GM12878 (cell line): Measurements from ENCODE around the gene SHC2. TPM values are rescaled to one million over a fixed set of nuclear protein-coding genes. Genes with fewer than 3 reads are reported as not detected.

Source experiments
- ATAC-seq: fragments of 200-7000 bp; cut with Tn5 transposase; 3 replicates; pipeline ENCODE4 v1.9.1; 2020; ENCODE audit warnings: mild to moderate bottlenecking, moderate library complexity
- BruUV-seq: library from RNA; stranded (reverse); fragments of 400-500 nt; replicated peaks from 2 replicates; lab custom pipeline; 2021; lab: Mats Ljungman, UMichigan
- CTCF ChIA-PET: fragments of 300-600 bp; sonication (Branson Sonifier 250); formaldehyde crosslinking; extraction: SDS; loops from one replicate; lab custom pipeline; 2021; ENCODE audit warnings: inconsistent platforms; lab: Yijun Ruan, JAX
- POLR2A ChIA-PET: fragments of 350-600 bp; formaldehyde crosslinking; extraction: SDS; loops from one replicate; lab custom pipeline; 2021; ENCODE audit warnings: inconsistent platforms; lab: Charles Lee
- RAD21 ChIA-PET: fragments of 300-600 bp; sonication (Branson Sonifier 250); formaldehyde crosslinking; loops from one replicate; lab custom pipeline; 2023; ENCODE audit warnings: antibody characterized with exemption; ENCODE audit not compliant: unreplicated experiment; lab: Charles Lee
- SMC1A ChIA-PET: fragments of 300-600 bp; sonication (Branson Sonifier 250); formaldehyde crosslinking; loops from one replicate; lab custom pipeline; 2023; ENCODE audit not compliant: unreplicated experiment, uncharacterized antibody; lab: Charles Lee
- DNase-seq: peaks from one replicate; pipeline ENCODE4 v3.0.0-alpha.2; 2011; ENCODE audit warnings: low read depth, low spot score
- FAIRE-seq: peaks from 3 replicates; lab custom pipeline; 2011; peaks lifted over from hg19 to GRCh38; lab: Jason Lieb, UNC
- H2AFZ ChIP-seq: 2 replicates; pipeline ENCODE4 v1.6.0; 2011; ENCODE audit warnings: low read depth, low read length, control low read depth; ENCODE audit not compliant: control insufficient read depth
- H3K27ac ChIP-seq: 2 replicates; pipeline ENCODE4 v1.5.1; 2011; ENCODE audit warnings: control low read depth; ENCODE audit not compliant: control insufficient read depth, insufficient read depth
- H3K27me3 ChIP-seq, 2 experiments: replicated peaks in 1 of 2; 2 replicates each; pipeline versions ENCODE4 v1.6.0 to v1.6.1; 2011; ENCODE audit warnings: low read length in 1 of 2; ENCODE audit not compliant: control insufficient read depth in 2 of 2, insufficient read depth in 2 of 2
- H3K36me3 ChIP-seq, 2 experiments: 2 replicates each; pipeline ENCODE4 v1.5.1; 2011; ENCODE audit warnings: low read length in 1 of 2; ENCODE audit not compliant: control insufficient read depth in 2 of 2, insufficient read depth in 2 of 2
- H3K4me1 ChIP-seq: 2 replicates; pipeline ENCODE4 v1.6.1; 2011; ENCODE audit warnings: mild to moderate bottlenecking, low read length, moderate library complexity, mixed read lengths; ENCODE audit not compliant: control insufficient read depth, insufficient read depth
- H3K4me2 ChIP-seq: 2 replicates; pipeline ENCODE4 v1.6.0; 2011; ENCODE audit warnings: control low read depth; ENCODE audit not compliant: control insufficient read depth, insufficient read depth
- H3K4me3 ChIP-seq: fragments of 200-600 bp; sonication (generic); 2 replicates; pipeline ENCODE4 v1.5.1; 2016
- H3K79me2 ChIP-seq: 2 replicates; pipeline ENCODE4 v1.6.0; 2011; ENCODE audit warnings: low read length; ENCODE audit not compliant: control insufficient read depth, insufficient read depth
- H3K9ac ChIP-seq: 2 replicates; pipeline ENCODE4 v1.8.0; 2011; ENCODE audit warnings: low read length, control low read depth, mixed read lengths; ENCODE audit not compliant: control insufficient read depth, insufficient read depth
- H3K9me3 ChIP-seq: replicated peaks from 3 replicates; pipeline ENCODE4 v1.5.1; 2011; ENCODE audit warnings: mild to moderate bottlenecking, low read length; ENCODE audit not compliant: control insufficient read depth, insufficient read depth
- H4K20me1 ChIP-seq: 2 replicates; pipeline ENCODE4 v1.6.0; 2011; ENCODE audit not compliant: control insufficient read depth, insufficient read depth
- EZH2 ChIP-seq: IDR thresholded peaks from 2 replicates; pipeline ENCODE4 v1.6.1; 2012; ENCODE audit warnings: low read depth, mild to moderate bottlenecking, control low read depth, inconsistent platforms, low read length, borderline replicate concordance; ENCODE audit not compliant: control insufficient read depth
- NBN ChIP-seq: fragments of 450-650 bp; IDR thresholded peaks from 2 replicates; pipeline ENCODE4 v1.6.1; 2016
- WGBS: methylation state at CpG from one replicate; pipeline ENCODE4 v1.1.6; 2016; ENCODE audit warnings: low lambda C conversion rate; ENCODE audit not compliant: insufficient replicate concordance, insufficient coverage; ENCODE audit errors: missing lambda C conversion rate; 5-methylcytosine and 5-hydroxymethylcytosine counted together
- in situ Hi-C: fragments of 300-500 bp; cut with MboI; formaldehyde crosslinking; loops from 9 replicates; pipeline ENCODE4 v1.14.3; 2018; ENCODE audit warnings: mixed read lengths
- intact Hi-C: fragments of 100-400 bp; cut with micrococcal nuclease; formaldehyde crosslinking; loops from one replicate; pipeline ENCODE4 v1.14.2; 2022; ENCODE audit not compliant: unreplicated experiment
- polyA plus RNA-seq, 11 experiments: library from polyadenylated mRNA; depleted of rRNA in 4 of 11; unstranded in 6 of 11; stranded (reverse) in 5 of 11; fragments of >200 nt; fragmentation: Nextera tagmentation in 4 of 11; fragmentation: Illumina TruSeq in 1 of 11; extraction: Ambion mirVana in 4 of 11; extraction: Trizol in 1 of 11; gene quantifications; 1 replicate in 1 of 11; 2 replicates in 10 of 11; pipeline versions ENCODE4 v1.2.1 to v1.2.3, GENCODE V29; 2011 to 2016; ENCODE audit warnings: inconsistent platforms in 2 of 11, missing spikeins in 2 of 11, low read depth in 1 of 11
- small RNA-seq: library from RNA; depleted of rRNA; stranded (forward); fragments of <200 nt; gene quantifications from one replicate; pipeline ENCODE3, GENCODE V24; 2014
- total RNA-seq, 4 experiments: library from RNA; depleted of rRNA in 3 of 4; stranded (reverse); fragments of >200 nt in 3 of 4; fragmentation: Illumina TruSeq in 1 of 4; extraction: Trizol in 1 of 4; gene quantifications; 2 replicates each; pipeline versions ENCODE4 v1.2.1 to v1.2.3, GENCODE V29; 2013 to 2021

SHC2 gene
- total and polyA plus RNA-seq, 10 of the 15 experiments (the other 5 are each of a cell fraction or from before 2014, with no cell fraction given), result 0.08 TPM; not detected in 9

- FAIRE-seq, result no peak
- Histone ChIP-seq H3K4me2 (no peak overlapping the region), H3K79me2 (no peaks in the 10 kb centered on the region), H3K4me3 (no peak overlapping the region), H3K4me1 (no peaks in the 10 kb centered on the region), H3K27ac (no peak overlapping the region), H3K36me3 (no peaks in the 10 kb centered on the region), H4K20me1 (no peaks in the 10 kb centered on the region), H3K27me3 (no peaks in the 10 kb centered on the region), H3K9me3 (no peaks in the 10 kb centered on the region), H3K9ac (no peak overlapping the region), H2AFZ (no peak overlapping the region)
- WGBS, result 38% methylated on average over 8 of the region's 8 CpGs
- ChIA-PET POLR2A (no interaction called here), CTCF (no interaction called here), SMC1A (no interaction called here), RAD21 (no interaction called here)
- in situ Hi-C loops, result no loop called here
- no TSS peak for BruUV-seq
- TF ChIP-seq NBN, result no peak
- TF ChIP-seq EZH2, result no peak
- DNase-seq, result no peak
- ATAC-seq, result no peak
- intact Hi-C loops, result no loop called here
Measured at GRCh38 chr19:366951-367350, 93.9 kb downstream of the SHC2 start.

Small RNA genes lying within 50 kb of the gene (small RNA-seq; reads per million reads assigned to genes)
- gene RNA5SP462, result 0.27 reads per million

Other genes starting within 250 kb of the SHC2 start
Only the 7 nearest of the 15 such genes appear.
- gene MIER2, start 116.2 kb downstream of the SHC2 start, total RNA-seq (2014; rRNA removed), result 9.8 and 11.6 TPM in 2 replicates
- 4.6 and 6.8 TPM in 2 replicates for gene MIER2, start 116.2 kb downstream of the SHC2 start, total RNA-seq (2014; rRNA removed; fragmentation: Illumina TruSeq; extraction: Trizol)
- 22.2 and 23.6 TPM in 2 replicates for gene MIER2, start 116.2 kb downstream of the SHC2 start, total RNA-seq (2021)
- 6.5 and 11.6 TPM in 2 replicates for gene MIER2, start 116.2 kb downstream of the SHC2 start, polyA plus RNA-seq (2011; rRNA removed)
- 10.9 and 12.5 TPM in 2 replicates for gene MIER2, start 116.2 kb downstream of the SHC2 start, polyA plus RNA-seq (2014; fragmentation: Illumina TruSeq; extraction: Trizol)
- gene MIER2, start 116.2 kb downstream of the SHC2 start, polyA plus RNA-seq (2014; fragmentation: Nextera tagmentation; extraction: Ambion mirVana), result under 1 TPM; 0.48 to 0.60 TPM
- 14.9 and 20.6 TPM in 2 replicates for gene MIER2, start 116.2 kb downstream of the SHC2 start, polyA plus RNA-seq (2014; rRNA removed)
- gene MIER2, start 116.2 kb downstream of the SHC2 start, polyA plus RNA-seq (2016; fragmentation: Nextera tagmentation; extraction: Ambion mirVana), result 10 to 100 TPM; 14.6 to 18.4 TPM
- not detected in 2 replicates for gene C2CD4C, start 51.9 kb downstream of the SHC2 start, total RNA-seq (2014; rRNA removed)
- gene C2CD4C, start 51.9 kb downstream of the SHC2 start, total RNA-seq (2014; rRNA removed; fragmentation: Illumina TruSeq; extraction: Trizol), result not detected in 2 replicates
- not detected in 2 replicates for gene C2CD4C, start 51.9 kb downstream of the SHC2 start, total RNA-seq (2021)
- not detected in 2 replicates for gene C2CD4C, start 51.9 kb downstream of the SHC2 start, polyA plus RNA-seq (2011; rRNA removed)
- not detected in 2 replicates for gene C2CD4C, start 51.9 kb downstream of the SHC2 start, polyA plus RNA-seq (2014; fragmentation: Illumina TruSeq; extraction: Trizol)
- not detected for gene C2CD4C, start 51.9 kb downstream of the SHC2 start, polyA plus RNA-seq (2014; fragmentation: Nextera tagmentation; extraction: Ambion mirVana)
- 0.03 TPM in 1 of 2 replicates, not detected in the other for gene C2CD4C, start 51.9 kb downstream of the SHC2 start, polyA plus RNA-seq (2014; rRNA removed)
- not detected for gene C2CD4C, start 51.9 kb downstream of the SHC2 start, polyA plus RNA-seq (2016; fragmentation: Nextera tagmentation; extraction: Ambion mirVana)
- gene MADCAM1, start 35.5 kb upstream of the SHC2 start, total RNA-seq (2014; rRNA removed), result not detected in 2 replicates
- not detected in 2 replicates for gene MADCAM1, start 35.5 kb upstream of the SHC2 start, total RNA-seq (2014; rRNA removed; fragmentation: Illumina TruSeq; extraction: Trizol)
- gene MADCAM1, start 35.5 kb upstream of the SHC2 start, total RNA-seq (2021), result 0.16 and 0.31 TPM in 2 replicates
- gene MADCAM1, start 35.5 kb upstream of the SHC2 start, polyA plus RNA-seq (2011; rRNA removed), result not detected in 2 replicates
- gene MADCAM1, start 35.5 kb upstream of the SHC2 start, polyA plus RNA-seq (2014; fragmentation: Illumina TruSeq; extraction: Trizol), result 0.06 TPM in 1 of 2 replicates, not detected in the other
- not detected for gene MADCAM1, start 35.5 kb upstream of the SHC2 start, polyA plus RNA-seq (2014; fragmentation: Nextera tagmentation; extraction: Ambion mirVana)
- 0.19 and 0.24 TPM in 2 replicates for gene MADCAM1, start 35.5 kb upstream of the SHC2 start, polyA plus RNA-seq (2014; rRNA removed)
- gene MADCAM1, start 35.5 kb upstream of the SHC2 start, polyA plus RNA-seq (2016; fragmentation: Nextera tagmentation; extraction: Ambion mirVana), result under 1 TPM; 0.31 to 0.32 TPM
- gene TPGS1, start 46.5 kb upstream of the SHC2 start, total RNA-seq (2014; rRNA removed), result 19.3 and 24.7 TPM in 2 replicates
- 0.46 and 0.72 TPM in 2 replicates for gene TPGS1, start 46.5 kb upstream of the SHC2 start, total RNA-seq (2014; rRNA removed; fragmentation: Illumina TruSeq; extraction: Trizol)
- 20.4 and 21.5 TPM in 2 replicates for gene TPGS1, start 46.5 kb upstream of the SHC2 start, total RNA-seq (2021)
- 0.26 and 0.86 TPM in 2 replicates for gene TPGS1, start 46.5 kb upstream of the SHC2 start, polyA plus RNA-seq (2011; rRNA removed)
- 0.24 TPM in 1 of 2 replicates, not detected in the other for gene TPGS1, start 46.5 kb upstream of the SHC2 start, polyA plus RNA-seq (2014; fragmentation: Illumina TruSeq; extraction: Trizol)
- gene TPGS1, start 46.5 kb upstream of the SHC2 start, polyA plus RNA-seq (2014; fragmentation: Nextera tagmentation; extraction: Ambion mirVana), result not detected
- gene TPGS1, start 46.5 kb upstream of the SHC2 start, polyA plus RNA-seq (2014; rRNA removed), result 18.1 and 21.3 TPM in 2 replicates
- gene TPGS1, start 46.5 kb upstream of the SHC2 start, polyA plus RNA-seq (2016; fragmentation: Nextera tagmentation; extraction: Ambion mirVana), result 10 to 100 TPM in 1 of 2 experiments, 1 to 10 TPM in 1; 1.3 to 14.1 TPM
- gene CDC34, start 70.7 kb upstream of the SHC2 start, total RNA-seq (2014; rRNA removed), result 48.9 and 50.5 TPM in 2 replicates
- gene CDC34, start 70.7 kb upstream of the SHC2 start, total RNA-seq (2014; rRNA removed; fragmentation: Illumina TruSeq; extraction: Trizol), result 17.6 and 18.5 TPM in 2 replicates
- 41.4 and 41.9 TPM in 2 replicates for gene CDC34, start 70.7 kb upstream of the SHC2 start, total RNA-seq (2021)
- gene CDC34, start 70.7 kb upstream of the SHC2 start, polyA plus RNA-seq (2011; rRNA removed), result 14.6 and 38.5 TPM in 2 replicates
- gene CDC34, start 70.7 kb upstream of the SHC2 start, polyA plus RNA-seq (2014; fragmentation: Illumina TruSeq; extraction: Trizol), result 5.9 and 14.9 TPM in 2 replicates
- gene CDC34, start 70.7 kb upstream of the SHC2 start, polyA plus RNA-seq (2014; fragmentation: Nextera tagmentation; extraction: Ambion mirVana), result 1 to 10 TPM in 1 of 2 experiments, under 1 TPM in 1; 0.31 to 1.3 TPM
- gene CDC34, start 70.7 kb upstream of the SHC2 start, polyA plus RNA-seq (2014; rRNA removed), result 43.8 and 49.3 TPM in 2 replicates
- 10 to 100 TPM in 1 of 2 experiments, 1 to 10 TPM in 1; 6.9 to 41.1 TPM for gene CDC34, start 70.7 kb upstream of the SHC2 start, polyA plus RNA-seq (2016; fragmentation: Nextera tagmentation; extraction: Ambion mirVana)
- gene GZMM, start 83.0 kb upstream of the SHC2 start, total RNA-seq (2014; rRNA removed), result not detected in 2 replicates
- gene GZMM, start 83.0 kb upstream of the SHC2 start, total RNA-seq (2014; rRNA removed; fragmentation: Illumina TruSeq; extraction: Trizol), result not detected in 2 replicates
- gene GZMM, start 83.0 kb upstream of the SHC2 start, total RNA-seq (2021), result 0.23 TPM in 1 of 2 replicates, not detected in the other
- gene GZMM, start 83.0 kb upstream of the SHC2 start, polyA plus RNA-seq (2011; rRNA removed), result 0.24 and 0.48 TPM in 2 replicates
- not detected in 2 replicates for gene GZMM, start 83.0 kb upstream of the SHC2 start, polyA plus RNA-seq (2014; fragmentation: Illumina TruSeq; extraction: Trizol)
- not detected for gene GZMM, start 83.0 kb upstream of the SHC2 start, polyA plus RNA-seq (2014; fragmentation: Nextera tagmentation; extraction: Ambion mirVana)
- gene GZMM, start 83.0 kb upstream of the SHC2 start, polyA plus RNA-seq (2014; rRNA removed), result 0.09 TPM in 2 replicates
- not detected for gene GZMM, start 83.0 kb upstream of the SHC2 start, polyA plus RNA-seq (2016; fragmentation: Nextera tagmentation; extraction: Ambion mirVana)
- 209 and 247 TPM in 2 replicates for gene BSG, start 111.6 kb upstream of the SHC2 start, total RNA-seq (2014; rRNA removed)
- 53.5 and 64.8 TPM in 2 replicates for gene BSG, start 111.6 kb upstream of the SHC2 start, total RNA-seq (2014; rRNA removed; fragmentation: Illumina TruSeq; extraction: Trizol)
- 244 and 253 TPM in 2 replicates for gene BSG, start 111.6 kb upstream of the SHC2 start, total RNA-seq (2021)
- 66.3 and 248 TPM in 2 replicates for gene BSG, start 111.6 kb upstream of the SHC2 start, polyA plus RNA-seq (2011; rRNA removed)
- 22.1 and 60.8 TPM in 2 replicates for gene BSG, start 111.6 kb upstream of the SHC2 start, polyA plus RNA-seq (2014; fragmentation: Illumina TruSeq; extraction: Trizol)
- gene BSG, start 111.6 kb upstream of the SHC2 start, polyA plus RNA-seq (2014; fragmentation: Nextera tagmentation; extraction: Ambion mirVana), result 1 to 10 TPM; 2.8 to 9.5 TPM
- gene BSG, start 111.6 kb upstream of the SHC2 start, polyA plus RNA-seq (2014; rRNA removed), result 151 and 202 TPM in 2 replicates
- gene BSG, start 111.6 kb upstream of the SHC2 start, polyA plus RNA-seq (2016; fragmentation: Nextera tagmentation; extraction: Ambion mirVana), result 100 to 1,000 TPM; 288 to 297 TPM